NK-92 (cell line): ENCODE data around the gene ANKRD24.
"Not testable (repeated sequence)": the region's sequence is repeated elsewhere in the genome, so short reads cannot be mapped to it uniquely, and the experiment has no call there.

ENCODE experiments used
- DNase-seq: peaks from one replicate; lab custom pipeline; 2025; ENCODE audit not compliant: unreplicated experiment; lab: John Stamatoyannopoulos, UW

ANKRD24 gene

DNA sequence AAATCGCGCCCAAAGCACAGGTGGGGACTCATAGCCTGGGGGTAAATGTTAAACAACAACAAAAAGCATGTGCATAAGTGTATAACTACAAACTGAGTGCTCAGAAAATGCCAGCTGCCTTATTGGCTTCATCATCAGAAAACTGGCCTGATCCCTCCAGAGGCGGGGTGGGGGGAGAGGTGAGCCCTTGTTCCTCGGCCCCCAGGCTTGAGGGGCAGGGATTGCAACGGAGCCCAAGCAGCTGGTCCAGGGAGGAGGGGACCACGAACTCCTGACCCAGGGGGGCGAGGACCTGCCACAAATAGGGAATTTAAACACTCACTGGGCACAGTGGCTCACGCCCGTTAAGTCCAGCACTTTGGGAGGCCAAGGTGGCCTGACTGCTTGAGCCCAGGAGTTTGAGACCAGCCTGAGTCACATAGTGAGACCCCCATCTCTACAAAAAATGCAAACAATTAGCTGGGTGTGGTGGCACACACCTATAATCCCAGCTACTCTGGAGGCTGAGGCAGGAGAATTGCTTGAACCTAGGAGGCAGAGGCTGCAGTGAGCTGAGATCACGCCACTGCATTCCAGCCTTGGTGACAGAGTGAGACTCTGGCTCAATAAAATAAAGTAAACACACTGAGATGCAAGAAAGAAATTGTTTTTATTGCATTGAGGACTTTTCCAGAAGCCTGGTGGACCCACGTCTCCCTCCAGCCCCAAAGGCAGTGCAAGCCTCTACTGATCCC is 8.8 kb upstream of the ANKRD24 start:
- DNase-seq, result no peak

DNA sequence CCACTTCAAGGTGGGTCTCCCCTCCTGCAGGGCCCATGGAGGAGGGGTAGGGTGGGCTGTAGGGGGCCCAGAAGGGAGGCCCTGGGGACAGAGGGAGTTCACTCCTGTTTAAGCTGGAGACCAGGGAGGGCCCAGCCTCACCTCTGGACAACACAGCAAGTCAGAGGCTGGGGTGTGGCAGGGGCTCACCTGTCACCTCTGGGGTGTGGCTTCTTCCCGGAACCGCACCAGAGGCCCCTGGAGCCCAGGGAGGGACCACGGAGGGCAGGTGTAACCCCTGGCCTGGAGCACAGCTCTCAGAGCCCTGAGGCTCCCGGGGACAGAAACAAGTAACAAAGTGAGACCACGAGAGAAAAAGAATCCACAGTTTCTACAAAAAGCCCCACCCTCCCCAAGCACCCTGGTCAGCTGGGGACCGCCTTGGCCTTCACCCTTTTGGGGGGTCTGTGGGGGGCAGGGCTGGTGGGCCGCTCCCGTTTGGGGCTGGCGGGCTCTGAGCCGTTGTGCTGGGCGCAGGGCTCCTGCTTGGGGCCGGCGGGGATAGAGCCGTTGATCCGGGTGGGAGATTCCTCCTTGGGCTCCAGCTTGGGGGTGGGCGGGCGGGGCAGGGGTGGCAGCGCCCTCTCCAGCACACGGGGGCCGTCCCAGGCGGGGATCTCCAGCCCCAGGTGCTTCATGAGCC is 8.1 kb upstream of the ANKRD24 start:
- no peak for DNase-seq

DNA sequence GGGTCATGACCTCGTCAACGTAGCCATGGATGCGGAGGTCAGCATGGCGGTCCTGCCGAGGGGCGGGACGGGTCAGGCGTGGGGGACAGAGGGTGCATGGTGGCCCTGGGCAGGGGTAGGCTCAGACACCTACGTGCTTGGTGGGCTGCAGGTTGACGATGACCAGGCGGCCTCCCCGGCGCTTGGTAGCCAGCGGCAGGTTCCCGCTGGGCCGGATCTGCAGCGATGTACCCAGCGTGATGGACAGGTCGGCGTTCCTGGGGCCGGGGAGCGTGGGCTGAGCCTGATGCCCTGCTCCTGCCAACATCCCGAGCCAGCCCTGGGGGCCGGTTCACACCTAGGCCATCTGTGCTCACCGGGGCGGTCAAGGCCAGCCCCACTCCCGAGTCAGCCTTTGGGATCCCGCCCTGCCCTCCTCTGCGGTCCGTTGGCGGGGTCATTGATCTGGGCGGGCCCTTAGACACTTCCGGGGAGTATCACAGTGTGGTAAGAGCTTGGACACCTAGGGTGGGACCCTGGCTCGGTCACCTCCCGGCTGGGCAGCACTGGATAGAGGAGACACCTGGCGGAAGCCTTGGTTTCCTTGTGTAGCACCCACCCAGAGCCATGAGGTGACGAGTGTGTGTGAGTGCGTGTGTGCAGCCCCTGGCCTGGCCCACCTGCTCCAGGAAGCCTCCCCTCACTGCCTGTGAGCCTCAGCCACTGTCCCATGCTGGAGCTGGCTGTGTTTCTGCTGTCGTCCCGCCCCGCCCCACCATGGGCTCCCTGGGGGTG is 7.4 kb upstream of the ANKRD24 start:
- no peak for DNase-seq

DNA sequence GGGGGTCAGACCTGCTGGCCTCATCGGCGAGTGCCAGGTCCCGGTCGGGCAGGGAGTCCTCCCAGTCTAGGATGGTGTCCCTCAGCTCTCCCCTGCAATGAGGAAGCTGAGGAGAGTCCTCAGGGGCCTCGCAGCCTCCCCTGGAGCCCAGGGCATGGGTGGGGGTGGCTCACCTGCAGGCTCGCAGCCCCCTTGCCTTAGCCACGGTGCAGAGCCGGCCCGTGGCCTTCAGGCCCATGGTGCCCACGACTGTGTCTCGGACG is 6.9 kb upstream of the ANKRD24 start:
- DNase-seq, result no peak

DNA sequence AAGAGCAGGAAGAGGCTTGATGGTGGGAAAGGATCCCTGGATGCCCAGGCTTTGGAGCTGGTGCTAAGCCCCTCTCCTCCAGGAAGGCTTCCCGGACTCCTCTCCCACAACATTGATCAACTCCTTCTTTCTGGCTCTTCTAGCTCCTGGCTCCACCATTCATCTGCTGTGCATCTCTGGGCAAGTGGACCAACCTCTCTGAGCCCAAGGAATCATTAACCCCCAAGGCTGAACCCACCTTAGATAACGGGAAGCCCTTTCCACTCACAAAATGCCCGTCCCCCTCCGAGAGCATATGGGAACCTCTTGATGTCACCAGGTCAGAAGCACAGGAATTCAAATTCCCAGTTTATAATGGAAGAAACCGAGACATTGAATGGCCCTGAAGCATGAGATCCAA is 5.3 kb upstream of the ANKRD24 start:
- no peak for DNase-seq

DNA sequence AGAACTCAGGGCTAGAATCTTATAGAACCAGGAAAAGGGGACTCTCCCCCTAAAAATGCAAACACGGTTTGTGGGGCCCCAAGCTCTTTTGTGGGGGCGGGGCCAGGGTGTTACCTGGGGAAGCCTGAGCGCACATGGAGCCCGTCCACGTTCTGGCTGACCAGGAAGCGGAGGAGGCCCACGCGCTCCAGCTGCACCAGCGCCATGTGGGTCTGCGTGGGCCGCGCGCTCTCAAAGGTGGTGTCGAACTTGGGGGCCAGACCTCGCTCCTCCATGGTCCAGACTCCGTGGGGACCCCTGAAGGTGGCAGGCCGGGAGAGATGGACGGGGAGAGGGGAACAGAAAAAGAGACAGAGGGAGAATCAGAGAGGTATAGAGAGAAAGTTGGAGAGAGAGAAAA is 3.5 kb upstream of the ANKRD24 start:
- no peak for DNase-seq

DNA sequence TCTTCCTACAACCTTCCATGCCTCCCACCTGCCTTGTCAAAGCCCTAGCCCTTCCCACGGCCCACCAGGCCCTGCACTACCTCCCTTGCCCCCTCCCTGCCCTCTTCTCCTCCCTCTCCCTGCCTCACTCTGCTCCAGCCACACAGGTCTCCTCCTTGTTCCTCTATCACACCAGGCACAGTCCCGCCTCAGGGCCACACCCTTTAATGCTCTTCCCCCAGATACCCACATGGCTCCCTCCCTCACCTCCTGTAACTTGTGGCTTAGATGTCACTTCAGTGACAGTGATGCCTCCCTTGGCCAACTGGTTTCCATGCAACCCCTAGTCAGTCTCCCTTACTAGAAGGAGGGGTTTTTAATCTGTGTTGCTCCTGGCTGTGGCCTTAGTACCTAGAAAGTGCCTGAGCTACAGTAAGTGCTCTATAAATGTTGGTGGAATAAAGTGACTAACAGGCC is 1.4 kb upstream of the ANKRD24 start:
- no peak for DNase-seq

DNA sequence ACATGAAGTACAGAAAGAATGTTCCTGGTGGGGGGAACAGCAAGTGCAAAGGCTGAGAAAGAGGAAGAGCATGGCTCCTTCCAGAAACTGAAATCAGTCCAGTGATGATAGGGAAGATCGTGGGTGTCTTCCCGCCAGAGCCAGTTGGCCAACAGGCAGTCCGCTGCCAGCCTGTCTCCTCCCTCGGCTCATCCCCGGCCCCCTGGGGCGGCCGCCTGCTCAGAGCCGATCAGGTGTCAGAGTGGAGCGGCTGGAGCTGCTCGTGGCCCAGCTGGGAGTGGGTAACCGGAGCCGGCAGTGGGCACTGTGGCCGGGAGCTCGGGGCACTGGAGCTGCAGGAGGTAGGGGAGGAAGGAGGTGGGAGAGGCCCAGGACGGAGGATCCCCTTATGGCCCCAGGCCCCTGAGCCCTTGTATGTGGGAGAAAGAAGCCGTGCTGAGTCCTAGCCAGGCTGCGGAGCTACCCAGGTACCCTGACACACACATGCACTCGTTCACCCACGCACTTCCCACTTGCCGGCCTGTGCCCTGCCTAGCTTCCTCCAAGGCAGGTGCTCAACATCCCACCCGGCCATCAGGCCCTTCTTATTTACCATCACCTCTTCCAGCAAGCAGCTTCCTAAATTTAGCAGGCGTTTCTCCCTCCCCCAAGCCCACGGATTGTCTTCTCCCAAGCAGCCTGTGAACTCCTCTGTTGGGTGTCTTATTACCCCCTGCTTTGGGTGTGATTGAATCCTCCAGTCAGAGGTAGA is 1.7 kb downstream of the ANKRD24 start:
- no peak for DNase-seq

DNA sequence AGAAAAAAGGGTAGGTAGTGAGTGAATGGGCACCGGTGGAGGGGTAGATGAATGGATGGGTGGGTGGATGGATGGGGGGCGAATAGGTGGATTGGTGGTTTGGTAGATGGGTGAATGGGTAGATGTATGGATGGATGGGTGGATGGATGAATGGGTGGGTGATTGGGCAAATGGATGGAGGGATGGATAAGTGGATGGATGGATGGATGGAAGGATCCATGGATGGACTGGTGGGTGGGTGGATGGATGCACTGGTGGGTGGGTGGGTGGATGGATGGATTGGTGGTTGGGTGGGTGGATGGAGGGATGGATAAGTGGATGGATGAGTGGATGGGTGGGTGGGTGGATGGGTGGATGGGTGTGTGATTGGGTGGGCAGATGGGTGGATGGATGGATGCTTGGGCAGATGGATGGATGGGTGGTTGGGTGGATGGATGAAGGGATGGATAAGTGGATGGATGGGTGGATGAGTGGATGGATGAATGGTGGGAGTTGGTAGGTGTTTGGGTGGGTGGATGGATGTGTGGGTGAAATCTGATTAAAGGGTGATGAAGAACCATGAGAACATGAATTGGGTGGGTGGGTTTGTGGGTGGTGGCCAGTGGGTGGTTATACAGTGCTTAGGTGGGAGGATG is 2.3 kb downstream of the ANKRD24 start:
- DNase-seq, result no peak

DNA sequence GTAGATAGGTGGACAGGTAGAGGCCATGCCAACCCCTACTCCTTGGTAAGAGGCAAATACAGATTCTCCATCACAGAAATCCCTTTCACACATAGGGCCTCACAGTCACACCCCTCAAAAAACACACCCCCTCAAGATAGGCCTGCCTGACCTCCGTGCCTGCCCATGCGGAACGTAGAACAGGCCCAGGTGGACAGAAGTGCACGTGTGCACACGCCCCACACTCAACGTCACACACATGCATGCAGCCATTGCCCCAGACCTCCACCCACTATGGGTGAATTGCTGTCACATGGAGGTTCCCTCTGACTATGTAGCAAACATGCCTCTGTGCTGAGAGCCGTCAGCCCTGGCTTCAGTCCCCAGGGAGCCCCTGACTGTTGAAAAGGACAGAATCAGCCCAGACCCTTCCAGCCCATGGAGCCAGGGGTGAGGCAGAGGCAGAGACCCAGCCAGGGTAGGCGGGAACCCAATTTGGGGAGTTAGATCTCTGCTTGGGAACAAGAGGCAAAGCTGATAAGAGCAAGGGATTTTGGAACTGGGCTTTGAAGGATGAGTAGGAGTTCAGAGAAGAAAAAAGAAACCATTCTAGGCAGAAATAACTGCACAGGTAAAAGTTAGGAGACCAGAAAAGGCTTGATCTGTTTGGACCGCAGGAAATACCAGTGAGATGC is 3.1 kb downstream of the ANKRD24 start:
- DNase-seq, result no peak

DNA sequence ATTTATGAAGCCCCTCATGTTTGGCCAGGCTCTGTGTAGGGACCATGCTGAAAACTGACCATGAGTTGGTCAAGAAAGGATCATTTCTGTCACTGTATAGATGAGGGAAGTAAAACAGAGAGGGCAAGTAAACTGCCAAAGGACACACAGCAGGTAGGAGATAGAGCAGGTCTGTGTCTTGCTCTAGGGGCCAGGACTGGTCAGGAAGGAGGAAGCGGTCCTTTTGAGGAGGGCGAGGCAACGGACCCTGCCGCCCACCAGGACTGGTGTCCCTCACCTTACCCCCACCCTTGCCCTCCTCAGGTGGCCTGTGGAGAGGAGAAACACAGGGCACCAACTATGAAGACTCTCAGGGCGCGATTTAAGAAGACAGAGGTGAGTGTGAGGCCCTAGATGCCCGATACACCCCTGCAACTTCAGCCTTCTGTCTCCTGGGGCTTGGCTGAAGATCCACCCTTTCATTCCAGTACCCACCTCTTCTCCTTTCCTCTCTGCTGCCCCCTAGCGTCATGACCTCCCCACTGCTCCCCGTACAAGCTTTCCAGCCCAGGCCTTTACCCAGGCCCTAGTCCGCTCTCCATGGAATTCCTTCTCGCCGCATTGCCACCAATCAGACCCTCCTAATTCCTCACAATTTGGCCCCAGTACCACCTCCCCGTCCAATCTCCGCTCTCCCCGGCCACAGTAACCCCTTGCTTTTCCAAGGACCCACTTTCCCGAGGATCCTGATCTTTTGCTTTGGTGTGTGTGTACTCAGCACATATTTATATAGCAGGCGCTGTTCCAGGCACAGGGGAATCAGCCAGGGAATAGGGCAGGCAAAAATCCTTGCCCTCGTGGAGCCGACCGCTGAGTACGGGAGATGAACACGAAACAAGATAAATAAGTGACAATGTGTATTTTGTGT is 3.9 kb downstream of the ANKRD24 start:
- no peak for DNase-seq

DNA sequence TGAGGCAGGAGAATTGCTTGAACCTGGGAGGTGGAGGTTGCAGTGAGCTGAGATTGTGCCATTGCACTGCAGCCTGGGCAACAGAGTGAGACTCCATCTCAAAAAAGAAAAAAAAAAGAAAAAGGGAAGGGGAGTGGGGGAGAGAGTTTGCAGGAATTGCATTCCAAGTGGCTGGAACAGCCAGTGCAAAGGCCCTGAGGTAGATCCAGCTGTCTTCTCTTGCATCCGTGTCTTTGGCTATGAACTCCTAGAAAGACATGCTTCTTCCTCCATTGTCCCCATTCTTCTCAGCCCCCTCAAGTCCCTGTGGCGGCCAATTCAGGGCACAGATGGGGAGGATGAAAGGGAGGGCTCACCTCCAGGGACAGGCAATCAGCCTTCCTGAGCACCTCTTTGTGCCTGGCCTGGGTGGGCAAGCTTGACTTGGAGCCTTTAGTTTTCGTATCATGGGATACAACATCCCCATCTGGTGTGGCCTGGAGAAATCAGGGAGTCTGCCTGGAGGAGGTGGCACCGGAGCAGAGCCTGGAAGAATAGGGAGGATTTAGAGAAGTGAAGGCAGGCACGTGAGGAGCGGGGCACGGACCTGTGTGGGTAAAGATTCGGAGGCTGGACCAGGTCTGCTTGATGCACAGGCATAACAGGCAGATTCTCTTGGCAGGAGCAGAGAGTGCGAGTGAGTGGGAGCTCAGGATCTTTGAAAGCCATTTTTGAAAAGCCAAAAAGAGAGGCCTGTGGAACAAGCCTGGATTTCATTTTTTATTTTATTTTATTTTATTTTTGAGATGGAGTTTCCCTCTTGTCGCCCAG is 5.0 kb downstream of the ANKRD24 start:
- DNase-seq, result no peak

DNA sequence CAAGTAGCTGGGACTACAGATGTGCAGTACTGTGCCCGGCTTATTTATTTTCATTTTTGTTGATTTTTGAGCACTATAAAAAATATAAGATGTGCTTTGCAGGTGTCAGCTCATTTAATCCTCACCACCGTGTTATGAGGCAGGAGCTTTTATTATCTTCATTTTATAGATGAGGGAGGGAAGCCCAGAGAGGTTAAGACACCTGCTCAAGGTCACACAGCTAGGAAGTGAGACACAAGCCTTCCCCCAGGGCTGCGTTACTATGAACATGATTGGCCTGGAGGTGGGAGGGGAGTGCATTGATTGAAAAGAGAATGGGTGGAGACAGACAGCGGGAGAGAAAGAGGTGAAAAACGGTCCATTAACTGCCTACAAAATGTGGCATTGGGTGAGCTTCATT is 7.2 kb downstream of the ANKRD24 start:
- DNase-seq, result no peak

DNA sequence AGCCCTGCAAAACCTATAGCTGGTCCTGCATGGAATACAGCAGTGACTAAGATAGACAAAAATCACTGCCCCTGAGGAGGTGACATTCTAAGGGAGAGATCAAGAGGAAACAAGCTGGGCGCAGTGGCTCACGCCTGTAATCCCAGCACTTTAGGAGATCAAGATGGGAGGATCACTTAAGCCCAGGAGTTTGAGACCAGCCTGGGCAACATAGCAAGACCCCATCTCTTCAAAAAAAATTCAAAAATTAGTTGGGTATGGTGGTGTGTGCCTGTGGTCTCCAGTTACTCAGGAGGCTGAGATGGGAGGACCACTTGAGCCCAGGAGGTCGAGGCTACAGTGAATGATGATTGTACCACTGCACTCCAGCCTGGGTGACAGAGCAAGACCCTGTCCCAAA is 10.0 kb downstream of the ANKRD24 start:
- not testable (repeated sequence) for DNase-seq

DNA sequence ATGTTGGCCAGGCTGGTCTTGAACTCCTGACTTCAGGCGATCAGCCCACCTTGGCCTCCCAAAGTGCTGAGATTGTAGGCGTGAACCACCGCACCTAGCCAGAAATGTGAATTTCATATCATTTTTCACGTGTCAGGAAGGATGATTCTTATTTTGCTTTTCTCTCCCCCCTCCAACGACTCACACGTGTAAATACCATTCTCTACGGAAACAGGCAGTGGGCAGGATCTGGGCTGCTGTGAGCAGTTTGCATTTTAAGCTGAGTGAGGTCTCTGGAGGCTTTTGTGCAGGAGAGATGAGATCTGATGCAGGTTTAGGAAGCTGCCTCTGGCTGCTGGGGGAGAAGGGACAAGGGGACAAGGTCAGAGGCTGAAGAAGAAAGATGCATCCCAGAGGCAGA is 11.9 kb downstream of the ANKRD24 start:
- DNase-seq, result no peak

DNA sequence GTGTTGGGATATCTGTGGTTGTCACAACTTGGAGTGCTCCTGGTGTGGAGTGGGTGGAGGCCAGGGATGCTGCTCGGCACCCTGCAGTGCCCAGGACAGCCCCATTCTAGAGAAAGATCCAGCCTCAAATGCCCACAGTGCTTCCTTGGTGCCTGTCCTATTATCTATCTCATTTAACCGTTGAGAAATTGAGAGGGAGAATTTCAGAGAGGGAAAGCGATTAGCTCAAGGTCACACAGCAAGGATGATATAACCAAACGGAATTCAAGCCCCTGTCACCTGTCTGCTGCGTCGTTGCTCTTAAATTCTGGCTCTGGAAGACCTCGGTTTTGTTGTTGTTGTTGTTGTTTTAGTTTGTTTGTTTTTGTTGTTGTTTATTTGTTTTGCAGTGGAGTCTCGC is 13.5 kb downstream of the ANKRD24 start:
- no peak for DNase-seq

DNA sequence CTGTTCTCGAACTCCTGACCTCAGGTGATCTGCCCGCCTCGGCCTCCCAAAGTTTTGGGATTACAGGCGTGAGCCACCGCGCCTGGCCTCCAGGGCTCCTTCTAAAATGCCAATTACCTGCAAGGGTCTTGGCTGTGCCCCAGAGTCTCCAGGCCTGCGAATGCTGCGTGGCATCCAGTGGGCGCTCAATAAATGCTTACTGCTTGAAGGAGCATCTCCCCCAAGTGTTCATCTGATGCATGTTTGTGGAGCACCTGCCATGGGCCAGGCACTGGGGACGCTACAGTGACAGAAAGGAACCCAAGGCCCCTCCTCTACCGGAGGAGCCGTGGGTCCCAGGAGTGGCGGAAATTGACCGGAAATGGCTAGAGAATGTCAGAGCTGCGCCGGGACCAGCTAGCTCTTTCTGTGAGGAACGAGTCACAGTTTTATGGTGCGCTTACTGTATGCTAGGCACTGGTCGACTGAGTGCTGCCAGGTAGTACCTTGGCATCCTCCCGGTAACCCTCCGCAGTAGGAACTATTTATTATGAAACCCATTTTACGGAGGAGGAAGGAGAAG is 14.2 kb downstream of the ANKRD24 start:
- DNase-seq, result no peak

DNA sequence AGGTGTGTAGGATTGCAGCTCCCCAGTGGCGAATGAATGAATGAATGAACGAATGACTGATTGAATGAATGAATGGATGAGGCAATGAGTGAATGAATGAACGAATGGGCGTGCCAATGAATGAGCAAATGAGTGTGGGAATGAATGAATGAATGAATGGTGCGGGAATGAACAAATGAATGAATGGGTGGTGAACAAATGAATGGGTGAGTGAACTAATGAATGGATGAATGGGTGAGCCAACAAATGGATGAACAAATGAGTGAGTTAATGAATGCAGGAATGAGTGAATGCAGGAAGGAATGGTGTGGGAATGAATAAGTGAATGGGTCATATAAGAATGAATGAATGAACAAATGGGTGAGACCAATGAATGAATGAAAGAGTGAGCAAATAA is 14.7 kb downstream of the ANKRD24 start:
- DNase-seq, result no peak
